HepG2 (cell line): ENCODE measurements around the gene POGLUT3. TPM values are rescaled to one million over a fixed set of nuclear protein-coding genes. Genes with fewer than 3 reads are reported as not detected.

ENCODE experiments used
- ARID4A ChIP-seq: sonication (generic); formaldehyde crosslinking; IDR thresholded peaks from 2 replicates; pipeline ENCODE4 v1.5.0; 2020; ENCODE audit warnings: mild to moderate bottlenecking, missing genetic modification reagents, borderline replicate concordance
- ATF7-NPFF ChIP-seq: sonication (generic); formaldehyde crosslinking; IDR thresholded peaks from 2 replicates; pipeline ENCODE4 v1.8.1; 2023; ENCODE audit warnings: mild to moderate bottlenecking, low read depth, missing genetic modification reagents, moderate library complexity
- FOXO1 ChIP-seq: sonication (generic); formaldehyde crosslinking; IDR thresholded peaks from 2 replicates; pipeline ENCODE4 v1.4.0; 2020; ENCODE audit warnings: missing genetic modification reagents
- GATAD1 ChIP-seq: IDR thresholded peaks from 2 replicates; pipeline ENCODE4 v1.6.1; 2016; ENCODE audit warnings: missing genetic modification reagents, missing compliant biosample characterization
- IKZF4 ChIP-seq: sonication (generic); formaldehyde crosslinking; IDR thresholded peaks from 2 replicates; pipeline ENCODE4 v1.5.1; 2020; ENCODE audit warnings: borderline replicate concordance, mild to moderate bottlenecking, low read depth, missing genetic modification reagents; ENCODE audit errors: not compliant biosample characterization
- MTF1 ChIP-seq: sonication (generic); formaldehyde crosslinking; IDR thresholded peaks from 2 replicates; pipeline ENCODE4 v1.5.0; 2020; ENCODE audit warnings: missing genetic modification reagents
- NONO ChIP-seq, 2 experiments: fragments of 450-650 bp in 1 of 2; sonication (generic) in 1 of 2; formaldehyde crosslinking in 1 of 2; IDR thresholded peaks in 1 of 2; conservative IDR thresholded peaks in 1 of 2; 2 replicates each; pipeline versions ENCODE4 v1.6.1 to v1.8.0; 2017 to 2022; ENCODE audit warnings: mild to moderate bottlenecking in 1 of 2, missing genetic modification reagents in 1 of 2, moderate library complexity in 1 of 2
- ZBTB20 ChIP-seq: sonication (generic); formaldehyde crosslinking; IDR thresholded peaks from 2 replicates; pipeline ENCODE4 v1.8.1; 2023; ENCODE audit warnings: missing genetic modification reagents, low read depth, mild to moderate bottlenecking, borderline replicate concordance
- ZFP1 ChIP-seq: IDR thresholded peaks from 2 replicates; pipeline ENCODE4 v1.6.1; 2016
- ZMYM3 ChIP-seq: sonication (generic); formaldehyde crosslinking; IDR thresholded peaks from 2 replicates; pipeline ENCODE4 v1.5.1; 2020; ENCODE audit warnings: mild to moderate bottlenecking, missing genetic modification reagents
- ZNF17 ChIP-seq: sonication (generic); formaldehyde crosslinking; IDR thresholded peaks from 2 replicates; pipeline ENCODE4 v1.5.0; 2020; ENCODE audit warnings: mild to moderate bottlenecking, missing genetic modification reagents
- ZNF251 ChIP-seq: sonication (generic); formaldehyde crosslinking; IDR thresholded peaks from 2 replicates; pipeline ENCODE4 v1.9.0; 2021; ENCODE audit warnings: mild to moderate bottlenecking, missing genetic modification reagents
- ZNF362 ChIP-seq: sonication (generic); formaldehyde crosslinking; IDR thresholded peaks from 2 replicates; pipeline ENCODE4 v1.4.0; 2020; ENCODE audit warnings: missing genetic modification reagents, mild to moderate bottlenecking, borderline replicate concordance
- ZNF430 ChIP-seq: sonication (generic); formaldehyde crosslinking; IDR thresholded peaks from 2 replicates; pipeline ENCODE4 v1.9.0; 2021; ENCODE audit warnings: mild to moderate bottlenecking, missing genetic modification reagents
- ZNF558 ChIP-seq: sonication (generic); formaldehyde crosslinking; IDR thresholded peaks from 2 replicates; pipeline ENCODE4 v1.9.0; 2022; ENCODE audit warnings: mild to moderate bottlenecking, missing genetic modification reagents, borderline replicate concordance
- ZNF7 ChIP-seq: IDR thresholded peaks from 2 replicates; pipeline ENCODE4 v1.6.1; 2016; ENCODE audit warnings: missing biosample characterization, missing genetic modification reagents
- ZNF703 ChIP-seq: sonication (generic); formaldehyde crosslinking; IDR thresholded peaks from 2 replicates; pipeline ENCODE4 v1.5.1; 2020; ENCODE audit warnings: missing genetic modification reagents, mild to moderate bottlenecking, moderate library complexity, borderline replicate concordance
- ZNF747 ChIP-seq: sonication (generic); formaldehyde crosslinking; IDR thresholded peaks from 2 replicates; pipeline ENCODE4 v1.8.1; 2023; ENCODE audit warnings: missing genetic modification reagents, mild to moderate bottlenecking, borderline replicate concordance
- ZNF879 ChIP-seq: sonication (generic); formaldehyde crosslinking; IDR thresholded peaks from 2 replicates; pipeline ENCODE4 v1.8.1; 2023; ENCODE audit warnings: missing genetic modification reagents
- polyA plus RNA-seq, 8 experiments: library from polyadenylated mRNA; depleted of rRNA in 3 of 8; stranded (reverse) in 7 of 8; unstranded in 1 of 8; fragments of >200 nt; fragmentation: Illumina TruSeq in 4 of 8; extraction: Trizol in 4 of 8; gene quantifications; 2 replicates each; pipeline versions ENCODE4 v1.2.1 to v1.2.3, GENCODE V29; 2011 to 2016; ENCODE audit warnings: low read depth in 4 of 8, missing spikeins in 1 of 8, mixed read lengths in 1 of 8; ENCODE audit not compliant: insufficient read depth in 1 of 8
- total RNA-seq, 5 experiments: library from RNA; depleted of rRNA; stranded (reverse); fragments of >200 nt; fragmentation: Illumina TruSeq; extraction: Trizol; gene quantifications; 2 replicates each; pipeline ENCODE4 v1.2.3, GENCODE V29; 2016; ENCODE audit warnings: low read depth in 1 of 5
- TF ChIP-seq, protein P1 (sequence below): sonication (generic); formaldehyde crosslinking; conservative IDR thresholded peaks from 2 replicates; pipeline ENCODE4 v1.8.0; 2022; ENCODE audit warnings: low read depth, missing genetic modification reagents
- TF ChIP-seq, protein P2 (sequence below): IDR thresholded peaks from 2 replicates; pipeline ENCODE4 v1.6.1; 2016; ENCODE audit warnings: mild to moderate bottlenecking

Gene POGLUT3
- total and polyA plus RNA-seq, 2 of the 13 experiments (the other 11 are each of a cell fraction or from before 2014, with no cell fraction given) = 14.3 to 22.0 TPM

GRCh38 chr11:108497317-108498045 lies 703 bp downstream of the POGLUT3 start (continued):
- TF ChIP-seq ARID4A = peak; percentile 64
- TF ChIP-seq ZBTB20 (CRISPR knock-in tag) = no peak; the same call in 1 of the 2 replicates
- no peak for TF ChIP-seq ZNF747 (CRISPR knock-in tag)
- TF ChIP-seq ZFP1 = no peak; the same call in 1 of the 2 replicates
- no peak for TF ChIP-seq ZNF362
- TF ChIP-seq, protein P1, sequence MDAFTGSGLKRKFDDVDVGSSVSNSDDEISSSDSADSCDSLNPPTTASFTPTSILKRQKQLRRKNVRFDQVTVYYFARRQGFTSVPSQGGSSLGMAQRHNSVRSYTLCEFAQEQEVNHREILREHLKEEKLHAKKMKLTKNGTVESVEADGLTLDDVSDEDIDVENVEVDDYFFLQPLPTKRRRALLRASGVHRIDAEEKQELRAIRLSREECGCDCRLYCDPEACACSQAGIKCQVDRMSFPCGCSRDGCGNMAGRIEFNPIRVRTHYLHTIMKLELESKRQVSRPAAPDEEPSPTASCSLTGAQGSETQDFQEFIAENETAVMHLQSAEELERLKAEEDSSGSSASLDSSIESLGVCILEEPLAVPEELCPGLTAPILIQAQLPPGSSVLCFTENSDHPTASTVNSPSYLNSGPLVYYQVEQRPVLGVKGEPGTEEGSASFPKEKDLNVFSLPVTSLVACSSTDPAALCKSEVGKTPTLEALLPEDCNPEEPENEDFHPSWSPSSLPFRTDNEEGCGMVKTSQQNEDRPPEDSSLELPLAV (CRISPR knock-in tag) = no peak
- TF ChIP-seq ZNF430 (CRISPR knock-in tag) = peak; percentile 71; the same call in 1 of the 2 replicates
- TF ChIP-seq ZNF7 = no peak
- TF ChIP-seq ZMYM3 (CRISPR knock-in tag) = peak; percentile 64; the same call in 1 of the 2 replicates
- TF ChIP-seq ZNF251 (CRISPR knock-in tag) = no peak
- TF ChIP-seq GATAD1 (CRISPR knock-in tag) = no peak
- TF ChIP-seq ZNF17 (CRISPR knock-in tag) = no peak
- TF ChIP-seq FOXO1 = no peak; the same call in 1 of the 2 replicates
- TF ChIP-seq IKZF4 (CRISPR knock-in tag) = no peak
- 0 out of 2 replicates have a peak, but pooled peaks have one; percentile 47 for TF ChIP-seq ZNF558 (CRISPR knock-in tag)
- no peak for TF ChIP-seq ATF7-NPFF (CRISPR knock-in tag)
- 0 out of 2 replicates have a peak, but pooled peaks have one; percentile 45 for TF ChIP-seq ZNF879 (CRISPR knock-in tag)
- no peak for TF ChIP-seq ZNF703 (CRISPR knock-in tag)
- TF ChIP-seq MTF1 (CRISPR knock-in tag) = no peak
- TF ChIP-seq, protein P2, sequence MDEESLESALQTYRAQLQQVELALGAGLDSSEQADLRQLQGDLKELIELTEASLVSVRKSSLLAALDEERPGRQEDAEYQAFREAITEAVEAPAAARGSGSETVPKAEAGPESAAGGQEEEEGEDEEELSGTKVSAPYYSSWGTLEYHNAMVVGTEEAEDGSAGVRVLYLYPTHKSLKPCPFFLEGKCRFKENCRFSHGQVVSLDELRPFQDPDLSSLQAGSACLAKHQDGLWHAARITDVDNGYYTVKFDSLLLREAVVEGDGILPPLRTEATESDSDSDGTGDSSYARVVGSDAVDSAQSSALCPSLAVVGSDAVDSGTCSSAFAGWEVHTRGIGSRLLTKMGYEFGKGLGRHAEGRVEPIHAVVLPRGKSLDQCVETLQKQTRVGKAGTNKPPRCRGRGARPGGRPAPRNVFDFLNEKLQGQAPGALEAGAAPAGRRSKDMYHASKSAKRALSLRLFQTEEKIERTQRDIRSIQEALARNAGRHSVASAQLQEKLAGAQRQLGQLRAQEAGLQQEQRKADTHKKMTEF (CRISPR knock-in tag) = no peak
- TF ChIP-seq NONO (IDR thresholded peaks at IDR 0.05) = no peak
- peak; percentile 28; the same call in 1 of the 2 replicates for TF ChIP-seq NONO (CRISPR knock-in tag; conservative IDR thresholded peaks at IDR 0.05)
